ENCODE results near the gene NCEH1.

- TF ChIP-seq POLR2A (IDR thresholded peaks at IDR 0.05) (no peak), CTCF (IDR thresholded peaks at IDR 0.05) (no peak)
These were observed 96.3 kb downstream of the NCEH1 start for GRCh38 chr3:172614340-172615274.

Data from Peyer's patch (tissue), 4 donors.